Osteocyte (in vitro differentiated cells): Measurements from ENCODE around the gene TBL2. TPM values are rescaled to one million over a fixed set of nuclear protein-coding genes. Genes with fewer than 3 reads are reported as not detected.
"Not testable (repeated sequence)": the region's sequence is repeated elsewhere in the genome, so short reads cannot be mapped to it uniquely, and the experiment has no call there.

Experiments used
- DNase-seq: peaks from one replicate; pipeline ENCODE4 v3.0.0; 2021; ENCODE audit warnings: mixed read lengths; ENCODE audit not compliant: unreplicated experiment; ENCODE audit errors: extremely low spot score
- H3K27ac Mint-ChIP-seq: one replicate; pipeline ENCODE4 v1.8.0; 2021; ENCODE audit warnings: mild to moderate bottlenecking, mixed read lengths; ENCODE audit not compliant: unreplicated experiment
- H3K27me3 Mint-ChIP-seq: one replicate; pipeline ENCODE4 v1.8.0; 2021; ENCODE audit warnings: mixed read lengths; ENCODE audit not compliant: unreplicated experiment
- H3K36me3 Mint-ChIP-seq: one replicate; pipeline ENCODE4 v1.8.0; 2021; ENCODE audit warnings: mixed read lengths; ENCODE audit not compliant: unreplicated experiment
- H3K4me1 Mint-ChIP-seq: one replicate; pipeline ENCODE4 v1.8.0; 2021; ENCODE audit warnings: mixed read lengths; ENCODE audit not compliant: unreplicated experiment
- H3K4me3 Mint-ChIP-seq: one replicate; pipeline ENCODE4 v1.8.0; 2021; ENCODE audit warnings: mild to moderate bottlenecking, moderate library complexity, mixed read lengths; ENCODE audit not compliant: unreplicated experiment
- H3K9me3 Mint-ChIP-seq: one replicate; pipeline ENCODE4 v1.8.0; 2021; ENCODE audit warnings: mixed read lengths; ENCODE audit not compliant: unreplicated experiment
- CTCF ChIP-seq: fragments of 200-600 bp; sonication (generic); IDR thresholded peaks from 2 replicates; pipeline ENCODE4 v1.5.0; 2021; ENCODE audit warnings: antibody characterized with exemption, mild to moderate bottlenecking, moderate library complexity
- total RNA-seq: library from RNA; stranded (reverse); gene quantifications from 2 replicates; pipeline ENCODE4 v1.2.1, GENCODE V29; 2021

The TBL2 gene
- total RNA-seq, 1 donor from 2014 or later, result 48.0 TPM

- H3K36me3 Mint-ChIP-seq, result peaks cover 16% of the 10 kb centered on the region
- no peaks in the 10 kb centered on the region for H3K27me3 Mint-ChIP-seq
- DNase-seq, result no peak
- peaks cover 4% of the 10 kb centered on the region for H3K4me1 Mint-ChIP-seq
- H3K4me3 Mint-ChIP-seq, result no peak overlapping the region
- TF ChIP-seq CTCF, result no peak
- H3K9me3 Mint-ChIP-seq, result no peaks in the 10 kb centered on the region
- no peak overlapping the region for H3K27ac Mint-ChIP-seq
Observed at GRCh38 chr7:73532224-73532623, 46.2 kb downstream of the TBL2 start.

GRCh38 chr7:73530800-73531199 is 47.6 kb downstream of the TBL2 start:
- H3K4me3 Mint-ChIP-seq, result no peak overlapping the region
- no peak overlapping the region for H3K27ac Mint-ChIP-seq

GRCh38 chr7:73526896-73527821 is 51.2 kb downstream of the TBL2 start:
- peaks cover 17% of the 10 kb centered on the region for H3K4me1 Mint-ChIP-seq
- H3K36me3 Mint-ChIP-seq, result peaks cover 1% of the 10 kb centered on the region
- H3K9me3 Mint-ChIP-seq, result no peaks in the 10 kb centered on the region
- no peaks in the 10 kb centered on the region for H3K27me3 Mint-ChIP-seq
- no peak for DNase-seq
- H3K27ac Mint-ChIP-seq, result peak overlapping the region; percentile 23
- H3K4me3 Mint-ChIP-seq, result no peak overlapping the region
- no peak for TF ChIP-seq CTCF

More at GRCh38 chr7:73530800-73531199, 47.6 kb downstream of the TBL2 start:
- DNase-seq, result no peak
- Mint-ChIP-seq H3K27me3 (no peaks in the 10 kb centered on the region), H3K9me3 (no peaks in the 10 kb centered on the region), H3K4me1 (peaks cover 9% of the 10 kb centered on the region), H3K36me3 (peaks cover 6% of the 10 kb centered on the region)
- no peak for TF ChIP-seq CTCF

- H3K4me3 Mint-ChIP-seq, H3K36me3 Mint-ChIP-seq, DNase-seq, H3K27me3 Mint-ChIP-seq, H3K9me3 Mint-ChIP-seq, H3K27ac Mint-ChIP-seq: not testable (repeated sequence)
- H3K4me1 Mint-ChIP-seq, result peaks cover 17% of the 10 kb centered on the region
Observed at GRCh38 chr7:73526158-73526494, 52.3 kb downstream of the TBL2 start.

GRCh38 chr7:73522105-73522872 is 56.1 kb downstream of the TBL2 start, which contains the start of gene BAZ1B:
Gene BAZ1B, minus strand, starts transcription at chr7:73522293. Its CDS starts 360 bp downstream, at chr7:73521933.
- H3K4me1 Mint-ChIP-seq, result peaks cover 49% of the 10 kb centered on the region
- H3K4me3 Mint-ChIP-seq, result peak within 1 kb of the TSS; percentile 92
- H3K9me3 Mint-ChIP-seq, result no peaks in the 10 kb centered on the region
- H3K27me3 Mint-ChIP-seq, result no peaks in the 10 kb centered on the region
- DNase-seq, result peak; percentile 98
- H3K36me3 Mint-ChIP-seq, result peaks cover 8% of the 10 kb centered on the region
- TF ChIP-seq CTCF, result peak; percentile 37
- peak within 1 kb of the TSS; percentile 96 for H3K27ac Mint-ChIP-seq
